GM06990 (cell line): ENCODE measurements around the gene SCUBE1.

ENCODE experiments used
- DNase-seq: peaks from one replicate; pipeline ENCODE4 v3.0.0-alpha.2; 2011; ENCODE audit not compliant: insufficient read length; ENCODE audit errors: extremely low read depth
- H3K27me3 ChIP-seq: replicated peaks from 2 replicates; pipeline ENCODE4 v1.6.0; 2011; ENCODE audit warnings: low read length; ENCODE audit not compliant: control insufficient read depth, insufficient read depth
- H3K36me3 ChIP-seq: 2 replicates; pipeline ENCODE4 v1.5.1; 2011; ENCODE audit warnings: low read length; ENCODE audit not compliant: control insufficient read depth, insufficient read depth
- H3K4me3 ChIP-seq: replicated peaks from 2 replicates; pipeline ENCODE4 v1.5.1; 2011; ENCODE audit warnings: low read depth, mild to moderate bottlenecking, control low read depth, low read length
- CTCF ChIP-seq: IDR thresholded peaks from 2 replicates; pipeline ENCODE4 v1.5.1; 2011; ENCODE audit warnings: low read length, control low read depth, mild to moderate bottlenecking, inconsistent platforms; ENCODE audit not compliant: insufficient read depth, poor library complexity, severe bottlenecking

The SCUBE1 gene

GRCh38 chr22:43313890-43314474 is 29.2 kb downstream of the SCUBE1 start:
- DNase-seq: no peak
- TF ChIP-seq CTCF: no peak
- H3K27me3 ChIP-seq: no peaks in the 10 kb centered on the region
- H3K36me3 ChIP-seq: no peaks in the 10 kb centered on the region
- H3K4me3 ChIP-seq: no peak overlapping the region

- DNase-seq: no peak
- Histone ChIP-seq H3K4me3 (no peak overlapping the region), H3K36me3 (no peaks in the 10 kb centered on the region), H3K27me3 (no peaks in the 10 kb centered on the region)
- no peak for TF ChIP-seq CTCF
These were observed 29.8 kb downstream of the SCUBE1 start for GRCh38 chr22:43313244-43313889.

GRCh38 chr22:43312608-43313007 is 30.6 kb downstream of the SCUBE1 start:
- DNase-seq: no peak
- Histone ChIP-seq H3K27me3 (no peaks in the 10 kb centered on the region), H3K36me3 (no peaks in the 10 kb centered on the region), H3K4me3 (no peak overlapping the region)
- no peak for TF ChIP-seq CTCF

- DNase-seq: no peak
- Histone ChIP-seq H3K27me3 (no peaks in the 10 kb centered on the region; the same call in 1 of the 2 replicates), H3K36me3 (no peaks in the 10 kb centered on the region), H3K4me3 (no peak overlapping the region)
- TF ChIP-seq CTCF: no peak
These were observed 32.4 kb downstream of the SCUBE1 start for GRCh38 chr22:43310798-43311197.

- Histone ChIP-seq H3K27me3 (no peaks in the 10 kb centered on the region; the same call in 1 of the 2 replicates), H3K4me3 (no peak overlapping the region), H3K36me3 (no peaks in the 10 kb centered on the region)
- TF ChIP-seq CTCF: no peak
- no peak for DNase-seq
These were observed 32.9 kb downstream of the SCUBE1 start for GRCh38 chr22:43310311-43310710.
